ENCODE data around the gene FOXP1. TPM values are rescaled to one million over a fixed set of nuclear protein-coding genes. Genes with fewer than 3 reads are reported as not detected.

Gene FOXP1
- total and polyA plus RNA-seq, 2 donors (not counting 1 experiment from before 2014, with no cell fraction given) = 70.3 to 101 TPM

GRCh38 chr3:71099997-71100719 is 483.4 kb downstream of the FOXP1 start:
- Histone ChIP-seq H3K9me3 (ENCODE audit: control insufficient read depth, insufficient read depth, low read depth, low read length) (no peaks in the 10 kb centered on the region), H3K79me2 (ENCODE audit: control insufficient read depth, insufficient read depth, low read length) (peaks cover 35% of the 10 kb centered on the region), H4K20me1 (ENCODE audit: control insufficient read depth, extremely low read depth, insufficient read depth, low read length) (no peaks in the 10 kb centered on the region), H3K9ac (ENCODE audit: insufficient read depth, low read length) (no peak overlapping the region), H3K4me2 (ENCODE audit: extremely low read depth, insufficient read depth, low read length) (no peak overlapping the region), H2AFZ (ENCODE audit: low read length) (no peak overlapping the region), H3K27me3 (ENCODE audit: control insufficient read depth, insufficient read depth, low read length) (no peaks in the 10 kb centered on the region), H3K4me3 (replicated peaks in 1 of 4; ENCODE audit: control extremely low read depth in 1 of 4, insufficient read depth in 1 of 4, low read depth in 3 of 4, low read length in 4 of 4) (no peak overlapping the region), H3K27ac (ENCODE audit: insufficient read depth, low read length) (peak overlapping the region; percentile 94), H3K4me1 (ENCODE audit: control insufficient read depth, extremely low read depth, insufficient read depth, low read length) (peaks cover 33% of the 10 kb centered on the region), H3K36me3 (ENCODE audit: control insufficient read depth, insufficient read depth, low read length) (no peaks in the 10 kb centered on the region)
- TF ChIP-seq EZH2 (IDR thresholded peaks at IDR 0.05; ENCODE audit: low read length, missing control alignments) (no peak), CTCF (conservative IDR thresholded peaks at IDR 0.05 in 1 of 2, IDR thresholded peaks at IDR 0.05 in 1 of 2; ENCODE audit: low read depth in 1 of 2, low read length in 2 of 2) (no peak)
- DNase-seq (ENCODE audit: low read depth in 2 of 2) = no peak

DNA sequence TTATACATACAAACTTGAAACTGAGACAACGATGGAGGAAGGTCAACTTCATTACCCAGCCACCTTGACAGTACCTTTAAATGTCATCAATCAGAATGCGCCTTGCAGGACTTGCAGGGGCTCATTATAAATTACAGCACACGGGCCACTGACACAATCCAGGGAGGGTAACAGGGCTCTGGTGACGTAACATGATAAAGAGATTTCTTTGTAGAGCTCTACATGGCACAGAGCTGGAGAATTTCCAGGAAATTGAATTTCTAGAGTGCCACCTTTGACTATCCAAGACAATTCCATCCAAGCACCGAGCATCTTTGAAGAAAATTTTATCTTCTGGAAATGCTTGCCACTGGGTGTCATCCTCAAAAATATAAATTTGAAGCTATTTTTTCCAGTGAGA is 486.0 kb downstream of the FOXP1 start:
- Histone ChIP-seq H4K20me1 (ENCODE audit: control insufficient read depth, extremely low read depth, insufficient read depth, low read length) (no peaks in the 10 kb centered on the region), H3K4me2 (ENCODE audit: extremely low read depth, insufficient read depth, low read length) (no peak overlapping the region), H3K4me3 (replicated peaks in 1 of 4; ENCODE audit: control extremely low read depth in 1 of 4, insufficient read depth in 1 of 4, low read depth in 3 of 4, low read length in 4 of 4) (no peak overlapping the region), H3K79me2 (ENCODE audit: control insufficient read depth, insufficient read depth, low read length) (peaks cover 30% of the 10 kb centered on the region), H3K9me3 (ENCODE audit: control insufficient read depth, insufficient read depth, low read depth, low read length) (no peaks in the 10 kb centered on the region), H2AFZ (ENCODE audit: low read length) (no peak overlapping the region), H3K4me1 (ENCODE audit: control insufficient read depth, extremely low read depth, insufficient read depth, low read length) (peaks cover 17% of the 10 kb centered on the region), H3K27me3 (ENCODE audit: control insufficient read depth, insufficient read depth, low read length) (no peaks in the 10 kb centered on the region), H3K27ac (ENCODE audit: insufficient read depth, low read length) (no peak overlapping the region), H3K9ac (ENCODE audit: insufficient read depth, low read length) (no peak overlapping the region), H3K36me3 (ENCODE audit: control insufficient read depth, insufficient read depth, low read length) (no peaks in the 10 kb centered on the region)
- no peak for DNase-seq (ENCODE audit: low read depth in 2 of 2)
- TF ChIP-seq CTCF (conservative IDR thresholded peaks at IDR 0.05 in 1 of 2, IDR thresholded peaks at IDR 0.05 in 1 of 2; ENCODE audit: low read depth in 1 of 2, low read length in 2 of 2) (no peak), EZH2 (IDR thresholded peaks at IDR 0.05; ENCODE audit: low read length, missing control alignments) (no peak)

- Histone ChIP-seq H2AFZ (ENCODE audit: low read length) (no peak overlapping the region), H3K4me2 (ENCODE audit: extremely low read depth, insufficient read depth, low read length) (no peak overlapping the region), H3K4me3 (replicated peaks in 1 of 4; ENCODE audit: control extremely low read depth in 1 of 4, insufficient read depth in 1 of 4, low read depth in 3 of 4, low read length in 4 of 4) (no peak overlapping the region), H3K27me3 (ENCODE audit: control insufficient read depth, insufficient read depth, low read length) (no peaks in the 10 kb centered on the region), H3K4me1 (ENCODE audit: control insufficient read depth, extremely low read depth, insufficient read depth, low read length) (peaks cover 9% of the 10 kb centered on the region), H4K20me1 (ENCODE audit: control insufficient read depth, extremely low read depth, insufficient read depth, low read length) (no peaks in the 10 kb centered on the region), H3K9me3 (ENCODE audit: control insufficient read depth, insufficient read depth, low read depth, low read length) (no peaks in the 10 kb centered on the region), H3K79me2 (ENCODE audit: control insufficient read depth, insufficient read depth, low read length) (peaks cover 30% of the 10 kb centered on the region), H3K36me3 (ENCODE audit: control insufficient read depth, insufficient read depth, low read length) (no peaks in the 10 kb centered on the region), H3K9ac (ENCODE audit: insufficient read depth, low read length) (no peak overlapping the region), H3K27ac (ENCODE audit: insufficient read depth, low read length) (no peak overlapping the region)
- no peak for TF ChIP-seq CTCF (conservative IDR thresholded peaks at IDR 0.05 in 1 of 2, IDR thresholded peaks at IDR 0.05 in 1 of 2; ENCODE audit: low read depth in 1 of 2, low read length in 2 of 2)
- no peak for TF ChIP-seq EZH2 (IDR thresholded peaks at IDR 0.05; ENCODE audit: low read length, missing control alignments)
- DNase-seq (ENCODE audit: low read depth in 2 of 2) = peak in 1 of 2 donors; percentile 67
These were observed 487.8 kb downstream of the FOXP1 start for GRCh38 chr3:71095511-71096291.

Measured in fibroblast of lung (primary cell).